Lower lobe of right lung (tissue), 2 donors: ENCODE data around the gene TMC6. TPM values are rescaled to one million over a fixed set of nuclear protein-coding genes. Genes with fewer than 3 reads are reported as not detected.
"Not testable (repeated sequence)": the region's sequence is repeated elsewhere in the genome, so short reads cannot be mapped to it uniquely, and the experiment has no call there.

Experiments used
- ATAC-seq, 2 donors: fragments of 200-7000 bp; cut with Tn5 transposase; one replicate each; pipeline ENCODE4 v1.9.1; 2020 to 2022; ENCODE audit warnings: mild to moderate bottlenecking in 2 of 2, moderate library complexity in 2 of 2
- DNase-seq: peaks from one replicate; pipeline ENCODE4 v3.0.0-alpha.2; 2020
- H3K27ac ChIP-seq: fragments of 200-600 bp; one replicate; pipeline ENCODE4 v1.8.0; 2022
- H3K27me3 ChIP-seq: fragments of 200-600 bp; one replicate; pipeline ENCODE4 v1.8.0; 2022; ENCODE audit warnings: low read depth
- H3K36me3 ChIP-seq: fragments of 200-600 bp; one replicate; pipeline ENCODE4 v1.8.0; 2022; ENCODE audit warnings: mild to moderate bottlenecking
- H3K4me1 ChIP-seq: fragments of 200-600 bp; one replicate; pipeline ENCODE4 v1.8.0; 2022
- H3K4me3 ChIP-seq: fragments of 200-600 bp; one replicate; pipeline ENCODE4 v1.8.0; 2022; ENCODE audit warnings: mild to moderate bottlenecking
- H3K9me3 ChIP-seq: fragments of 200-600 bp; one replicate; pipeline ENCODE4 v1.8.0; 2022
- CTCF ChIP-seq: fragments of 200-600 bp; IDR thresholded peaks from one replicate; pipeline ENCODE4 v1.8.0; 2022; ENCODE audit warnings: antibody characterized with exemption, mild to moderate bottlenecking
- intact Hi-C: fragments of 100-400 bp; cut with DNase I; formaldehyde crosslinking; loops from one replicate; pipeline ENCODE4 v1.11.0; 2022
- total RNA-seq: library from RNA; stranded (reverse); fragmentation: NEBNext Ultra II Directional; extraction: Animal tissue kit (Norgen Biotek cat#: 25700); gene quantifications from one replicate; pipeline ENCODE4 v1.2.1, GENCODE V29; 2021
- donor health status: DM: no; HTN: yes; CAD: no; lungs with severe emphysema.

TMC6 gene
- total RNA-seq, 1 donor from 2014 or later = 173 TPM

DNA sequence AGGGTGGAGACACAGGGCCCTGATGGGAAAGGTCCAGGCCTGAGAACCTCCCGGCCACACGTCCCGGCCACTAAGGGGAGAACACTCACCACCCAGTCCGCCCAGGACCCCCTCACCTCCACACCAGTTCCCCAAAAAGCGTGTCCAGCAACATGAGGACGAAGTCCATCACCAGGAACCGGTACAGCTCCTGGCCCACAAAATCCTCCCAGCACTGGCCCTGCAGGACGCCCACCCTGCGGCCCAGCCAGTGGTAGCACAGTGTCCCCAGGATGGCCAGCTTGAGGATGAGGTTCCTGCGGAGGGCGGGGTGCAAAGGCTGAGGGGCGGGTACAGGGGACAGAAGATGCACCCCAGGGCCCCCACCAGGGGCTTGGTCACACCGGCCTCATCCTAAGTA lies 8.0 kb downstream of the TMC6 start:
- no peak overlapping the region for H3K4me3 ChIP-seq
- H3K9me3 ChIP-seq = no peaks in the 10 kb centered on the region
- peaks cover 73% of the 10 kb centered on the region for H3K36me3 ChIP-seq
- no peak overlapping the region for H3K27ac ChIP-seq
- intact Hi-C loops = loop anchor here (10.0 kb wide), 1 partner anchor 54 kb away; no protein-coding TSS in a partner anchor
- ATAC-seq = no peak
- peaks cover 15% of the 10 kb centered on the region for H3K4me1 ChIP-seq
- no peak for TF ChIP-seq CTCF
- no peak for DNase-seq
- no peaks in the 10 kb centered on the region for H3K27me3 ChIP-seq

DNA sequence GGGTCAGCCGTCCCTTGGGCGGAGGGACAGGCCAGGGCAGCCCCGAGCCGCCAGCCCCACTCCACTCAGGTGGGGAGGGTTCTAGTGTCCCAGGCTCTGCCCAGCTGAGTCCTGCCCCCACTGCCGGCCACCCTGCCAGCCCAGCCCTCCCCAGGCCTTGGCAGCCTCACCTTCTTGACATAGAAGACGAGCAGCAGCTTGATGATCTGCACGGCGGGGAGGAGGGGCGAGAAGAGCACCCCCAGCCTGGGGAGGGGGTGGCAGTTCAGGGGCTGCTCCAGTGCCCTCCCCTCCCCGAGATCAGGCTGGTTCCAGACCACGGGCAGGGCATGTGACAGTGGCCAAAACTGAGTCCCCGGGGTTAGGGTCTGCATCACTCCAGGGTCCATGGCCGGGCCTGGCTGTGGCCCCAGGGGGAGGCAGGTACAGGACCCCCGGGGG lies 9.7 kb downstream of the TMC6 start:
- intact Hi-C loops = no loop called here

DNA sequence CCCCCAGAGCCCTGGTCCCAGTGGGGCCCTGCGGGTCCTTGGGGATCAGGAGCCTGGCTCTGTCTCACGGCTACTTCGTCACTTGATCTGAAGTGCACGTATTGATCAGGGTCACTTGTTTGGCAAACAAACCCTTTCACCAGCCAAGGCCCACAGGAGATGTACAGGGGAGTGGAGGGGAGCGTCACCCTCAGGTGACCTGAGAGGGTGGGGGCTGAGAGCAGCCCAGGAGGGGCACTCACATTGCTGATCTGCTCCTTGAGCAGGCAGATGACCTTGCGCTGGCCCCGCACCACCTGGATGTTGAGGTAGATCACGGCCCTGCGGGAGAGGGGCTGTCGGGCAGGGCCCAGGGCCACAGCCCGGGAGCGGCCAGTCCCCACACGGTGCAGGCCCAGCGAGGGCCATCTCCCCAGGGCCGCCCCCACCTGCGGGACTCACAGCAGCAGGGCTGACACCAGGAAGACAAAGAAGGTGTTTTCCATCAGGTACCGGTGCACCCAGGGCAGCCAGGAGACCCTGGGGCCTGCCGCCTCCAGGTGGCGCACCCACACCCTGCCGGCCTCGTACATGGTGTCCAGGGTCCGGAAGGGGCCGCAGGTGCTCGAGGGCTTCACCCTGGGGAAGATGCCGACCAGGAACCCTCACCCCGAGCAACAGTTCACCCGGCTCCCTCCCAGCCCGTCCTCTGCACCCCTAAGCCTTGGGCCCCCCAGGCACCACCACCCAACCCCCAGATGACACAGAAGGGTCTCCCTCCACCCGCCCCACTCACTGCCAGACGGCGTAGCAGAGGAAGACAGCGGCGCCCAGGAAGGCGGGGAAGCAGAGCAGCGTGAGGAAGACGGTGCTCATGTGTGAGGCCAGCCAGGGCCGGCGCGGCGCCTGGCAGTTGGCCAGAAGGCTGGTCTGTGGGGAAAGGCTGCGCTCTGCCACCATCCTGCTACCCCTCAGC lies 11.3 kb downstream of the TMC6 start:
- no peak overlapping the region for H3K4me3 ChIP-seq
- DNase-seq (no peak), ATAC-seq (peak; percentile 5 to 38)
- H3K27me3 ChIP-seq = no peaks in the 10 kb centered on the region
- no peaks in the 10 kb centered on the region for H3K9me3 ChIP-seq
- intact Hi-C loops = no loop called here
- peak; percentile 39 for TF ChIP-seq CTCF
- H3K36me3 ChIP-seq = peaks cover 60% of the 10 kb centered on the region
- H3K27ac ChIP-seq = no peak overlapping the region
- H3K4me1 ChIP-seq = peaks cover 24% of the 10 kb centered on the region

More for the DNA sequence above, 9.7 kb downstream of the TMC6 start:
- Histone ChIP-seq H3K36me3 (peaks cover 57% of the 10 kb centered on the region), H3K4me3 (no peak overlapping the region), H3K9me3 (no peaks in the 10 kb centered on the region), H3K27ac (no peak overlapping the region), H3K4me1 (peaks cover 8% of the 10 kb centered on the region), H3K27me3 (no peaks in the 10 kb centered on the region)
- TF ChIP-seq CTCF = no peak
- ATAC-seq (no peak), DNase-seq (no peak)

DNA sequence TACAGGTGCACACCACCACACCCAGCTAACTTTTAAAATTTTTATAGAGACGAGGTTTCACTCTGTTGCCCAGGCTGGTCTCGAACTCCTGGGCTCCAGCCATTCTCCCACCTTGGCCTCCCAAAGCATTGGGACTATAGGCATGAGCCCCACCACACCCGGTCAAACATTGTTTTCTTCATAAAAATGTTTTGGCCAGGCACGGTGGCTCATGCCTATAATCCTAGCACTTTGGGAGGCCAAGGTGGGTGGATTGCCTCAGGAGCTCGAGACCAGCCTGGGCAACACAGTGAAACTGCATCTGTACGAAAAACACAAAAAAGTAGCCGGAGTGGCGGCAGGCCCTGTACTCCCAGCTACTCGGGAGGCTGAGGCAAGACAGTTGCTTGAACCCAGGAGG lies 12.1 kb downstream of the TMC6 start:
- H3K27me3 ChIP-seq = no peaks in the 10 kb centered on the region
- no peak for DNase-seq
- no peak overlapping the region for H3K4me3 ChIP-seq
- H3K4me1 ChIP-seq = peaks cover 19% of the 10 kb centered on the region
- no peak for ATAC-seq
- TF ChIP-seq CTCF = no peak
- H3K36me3 ChIP-seq = peaks cover 60% of the 10 kb centered on the region
- intact Hi-C loops = no loop called here
- no peaks in the 10 kb centered on the region for H3K9me3 ChIP-seq
- no peak overlapping the region for H3K27ac ChIP-seq

- peaks cover 61% of the 10 kb centered on the region for H3K36me3 ChIP-seq
- intact Hi-C loops, H3K27ac ChIP-seq, ATAC-seq, H3K27me3 ChIP-seq, H3K9me3 ChIP-seq, DNase-seq, H3K4me3 ChIP-seq: not testable (repeated sequence)
- peaks cover 19% of the 10 kb centered on the region for H3K4me1 ChIP-seq
These were observed 12.8 kb downstream of the TMC6 start for GRCh38 chr17:78115803-78116202.
